Activated CD4-positive, alpha-beta T cell treated with anti-CD3 and anti-CD28 coated beads, Interleukin-2, amount 50 U/mL, for 4 hours (primary cell): ENCODE results near the gene CD300C.
"Not testable (repeated sequence)": the region's sequence is repeated elsewhere in the genome, so short reads cannot be mapped to it uniquely, and the experiment has no call there.

Source experiments
- DNase-seq, 2 experiments: peaks; one replicate each; pipeline ENCODE4 v3.0.0-alpha.2; 2020

CD300C gene

DNA sequence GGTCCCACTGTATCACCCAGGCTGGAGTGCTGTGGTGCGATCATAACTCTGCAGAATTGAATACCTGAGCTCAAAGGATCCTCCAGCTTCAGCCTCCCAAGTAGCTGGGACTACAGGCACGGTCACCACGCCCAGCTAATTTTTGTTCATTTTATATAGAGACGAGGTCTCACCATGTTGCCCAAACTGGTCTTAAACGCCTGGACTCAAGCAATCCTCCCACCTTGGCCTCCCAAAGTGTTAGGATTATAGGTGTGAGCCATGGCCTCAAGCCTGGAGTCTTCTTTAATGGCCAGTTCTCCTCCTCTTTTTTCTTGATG, 15.1 kb downstream of the CD300C start:
- no peak for DNase-seq

GRCh38 chr17:74529243-74529642, 16.7 kb downstream of the CD300C start:
- DNase-seq, result no peak

GRCh38 chr17:74528491-74529199, 17.3 kb downstream of the CD300C start:
- no peak for DNase-seq

DNA sequence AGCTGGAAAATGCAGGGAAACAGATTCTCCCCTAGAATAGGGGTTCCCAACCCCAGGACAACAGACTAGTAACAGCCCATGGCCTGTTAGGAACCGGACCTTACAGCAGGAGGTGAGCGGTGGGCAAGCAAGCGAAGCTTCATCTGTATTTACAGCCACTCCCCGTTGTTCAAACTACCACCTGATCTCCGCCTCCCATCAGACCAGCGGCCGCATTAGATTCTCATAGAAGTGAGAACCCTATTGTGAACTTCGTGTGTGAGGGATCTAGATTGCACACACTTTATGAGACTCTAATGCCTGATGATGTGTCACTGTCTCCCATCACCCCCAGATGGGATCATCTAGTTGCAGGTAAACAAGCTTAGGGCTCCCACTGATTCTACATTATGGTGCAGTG, 18.2 kb downstream of the CD300C start:
- no peak for DNase-seq

- no peak for DNase-seq
These were observed 18.8 kb downstream of the CD300C start for GRCh38 chr17:74527081-74527480.

- DNase-seq, result no peak
These were observed 19.2 kb downstream of the CD300C start for GRCh38 chr17:74526681-74527080.

DNA sequence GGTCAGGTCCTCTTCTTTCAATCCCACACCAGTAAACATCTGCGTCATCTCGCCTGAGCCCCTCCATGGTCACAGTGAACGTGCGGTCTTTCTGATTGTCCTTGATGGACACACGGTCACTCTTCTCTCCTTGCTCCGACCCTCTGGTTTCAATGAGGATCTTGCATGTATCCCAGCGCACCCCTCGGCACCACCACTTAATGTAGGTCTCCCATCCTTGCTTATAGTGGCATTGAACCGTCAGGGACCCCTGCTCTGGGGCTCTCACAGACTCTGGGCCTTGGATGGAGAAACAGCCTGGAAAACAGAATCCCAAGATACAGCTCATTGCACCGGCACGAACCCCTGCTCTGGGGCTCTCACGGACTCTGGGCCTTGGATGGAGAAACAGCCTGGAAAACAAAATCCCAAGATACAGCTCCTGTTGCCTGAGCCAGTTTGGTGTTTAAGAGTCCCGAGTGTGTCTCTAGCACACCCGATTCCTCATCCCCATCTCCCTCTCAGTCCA, 20.1 kb downstream of the CD300C start:
- no peak for DNase-seq

GRCh38 chr17:74525465-74525725, 20.5 kb downstream of the CD300C start:
- DNase-seq, result no peak

- DNase-seq, result no peak
These were observed 21.1 kb downstream of the CD300C start for GRCh38 chr17:74524653-74525464.

DNA sequence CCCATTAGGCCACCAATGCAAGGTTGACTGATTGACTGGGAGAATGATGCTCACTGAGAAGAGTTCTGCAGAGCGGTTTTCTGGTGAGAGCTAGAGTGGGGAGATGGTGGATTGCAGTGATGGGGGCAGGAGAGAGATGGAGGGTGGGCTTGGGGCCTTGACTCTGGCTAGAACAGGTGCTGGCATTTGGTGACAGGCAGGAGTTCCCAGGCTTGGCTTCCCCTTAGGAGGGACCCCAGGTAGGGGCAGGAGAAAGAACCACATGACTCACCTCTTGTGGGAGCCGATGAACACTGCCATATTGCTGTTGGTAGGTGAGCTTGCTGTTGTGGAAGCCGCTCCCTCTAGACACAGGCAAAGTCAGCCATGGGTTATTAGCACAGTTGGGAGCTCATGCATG, 22.6 kb downstream of the CD300C start:
- no peak for DNase-seq

DNA sequence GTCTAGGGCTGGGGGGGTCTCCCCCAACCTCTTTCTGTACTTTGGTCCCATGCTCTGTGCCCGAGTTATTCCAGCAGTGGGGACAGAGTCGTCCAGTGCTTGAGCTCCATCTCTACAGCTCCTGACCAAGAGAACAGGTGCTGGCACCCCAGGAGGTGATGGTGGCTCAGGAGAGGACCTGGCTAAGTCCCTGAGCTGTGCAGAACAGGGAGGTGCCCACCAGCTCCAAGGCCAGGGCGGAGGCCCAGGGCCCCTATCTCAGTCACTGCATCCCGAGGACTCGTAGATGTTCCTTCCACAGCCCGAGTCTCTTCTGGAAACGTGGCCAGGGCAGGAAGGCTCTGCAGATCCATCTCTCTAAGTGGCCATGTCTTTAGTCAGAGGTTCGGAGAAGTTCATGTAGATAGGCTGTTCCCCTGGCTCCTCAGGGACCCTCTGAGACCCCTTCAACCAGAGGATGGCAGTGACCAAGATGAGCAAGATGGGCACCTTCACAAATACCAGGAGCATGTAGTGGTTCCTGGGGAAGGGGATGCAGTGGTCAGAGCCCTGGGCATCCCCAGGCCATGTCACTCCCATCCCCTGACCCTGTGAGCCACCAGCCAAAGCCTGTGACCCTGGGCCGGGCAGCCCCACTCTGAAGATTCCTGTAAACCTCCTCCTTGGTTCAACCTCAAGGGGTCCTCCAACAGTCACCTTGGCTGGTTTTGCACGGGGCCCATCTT, 23.4 kb downstream of the CD300C start:
- DNase-seq, result no peak

GRCh38 chr17:74521701-74522201, 24.2 kb downstream of the CD300C start:
- DNase-seq, result no peak

DNA sequence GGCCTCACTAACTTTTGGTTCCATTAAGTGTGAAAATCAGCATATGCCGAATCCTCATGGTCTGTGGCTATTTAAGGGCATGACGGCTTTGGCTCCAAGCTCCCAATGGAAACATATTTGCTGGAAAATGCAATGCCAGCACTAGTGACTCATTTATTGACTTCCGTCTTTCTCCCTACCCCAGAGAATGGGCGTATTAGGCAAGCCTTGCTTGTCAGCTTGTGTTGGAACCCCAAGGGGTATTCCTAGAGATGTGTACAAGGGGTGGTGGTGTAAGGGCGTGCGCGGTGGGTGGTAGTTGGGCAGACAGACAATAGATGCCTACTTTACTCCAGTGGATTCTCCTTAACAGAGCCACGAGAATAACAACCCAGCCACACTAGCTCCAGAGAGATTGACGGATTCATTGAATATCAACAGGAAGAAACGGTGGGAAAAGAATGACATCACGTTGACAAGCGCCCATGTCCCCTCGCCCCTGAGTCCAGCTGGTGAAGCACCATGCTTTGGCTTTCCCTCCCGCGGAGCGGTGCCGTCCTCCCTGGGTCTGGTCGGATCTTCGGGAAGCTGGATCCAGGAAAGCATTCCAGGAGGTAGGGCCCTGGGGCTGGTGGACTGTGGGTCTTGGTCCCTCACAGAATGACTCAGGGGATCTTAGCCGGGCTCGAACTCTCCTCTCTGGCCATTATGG, 25.0 kb downstream of the CD300C start:
- DNase-seq, result no peak

GRCh38 chr17:74520016-74520434, 25.9 kb downstream of the CD300C start:
- no peak for DNase-seq

GRCh38 chr17:74518413-74518981, 27.4 kb downstream of the CD300C start:
- not testable (repeated sequence) for DNase-seq

GRCh38 chr17:74516561-74517328, 29.2 kb downstream of the CD300C start:
- DNase-seq, result no peak

DNA sequence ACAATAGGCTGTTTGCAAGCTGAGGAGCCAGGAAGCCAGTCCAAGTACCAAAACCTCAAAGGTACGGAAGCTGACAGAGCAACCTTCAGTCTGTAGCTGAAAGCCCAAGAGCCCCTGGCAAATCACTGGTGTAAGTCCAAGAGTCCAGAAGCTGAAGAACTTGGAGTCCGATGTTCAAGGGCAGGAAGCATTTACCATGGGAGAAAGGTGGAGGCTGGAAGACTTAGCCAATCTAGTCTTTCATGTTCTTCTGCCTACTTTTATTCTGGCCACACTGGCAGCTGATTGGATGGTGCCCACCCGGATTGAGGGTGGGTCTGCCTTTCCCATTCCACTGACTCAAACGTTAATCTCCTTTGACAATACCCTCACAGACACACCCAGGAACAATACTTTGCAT, 30.0 kb downstream of the CD300C start:
- no peak for DNase-seq

- no peak for DNase-seq
These were observed 31.1 kb downstream of the CD300C start for GRCh38 chr17:74514632-74515334.

GRCh38 chr17:74513987-74514631, 31.8 kb downstream of the CD300C start:
- DNase-seq, result no peak

DNA sequence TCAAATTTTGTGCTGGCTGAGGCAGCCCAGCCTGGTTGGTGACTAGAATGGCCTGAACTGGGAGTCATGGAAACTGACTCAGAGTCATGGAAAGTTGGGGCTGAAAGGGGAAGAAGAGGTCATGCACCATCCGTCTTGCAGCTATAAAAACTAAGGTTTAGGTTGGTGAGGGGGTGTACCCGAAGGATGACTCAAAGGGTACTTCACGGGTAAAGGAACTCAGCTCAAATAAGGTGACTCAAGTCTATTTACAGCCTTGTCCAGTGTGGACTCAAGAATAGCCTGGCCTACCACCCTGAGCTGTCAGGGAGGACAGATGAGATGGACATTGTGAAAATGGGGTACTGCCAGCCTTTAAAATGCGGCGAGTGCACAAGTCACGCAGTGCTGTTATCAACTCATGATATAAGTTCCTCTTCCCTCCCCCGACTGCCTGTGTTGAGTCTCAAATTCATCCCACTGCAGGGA, 33.3 kb downstream of the CD300C start:
- no peak for DNase-seq

DNA sequence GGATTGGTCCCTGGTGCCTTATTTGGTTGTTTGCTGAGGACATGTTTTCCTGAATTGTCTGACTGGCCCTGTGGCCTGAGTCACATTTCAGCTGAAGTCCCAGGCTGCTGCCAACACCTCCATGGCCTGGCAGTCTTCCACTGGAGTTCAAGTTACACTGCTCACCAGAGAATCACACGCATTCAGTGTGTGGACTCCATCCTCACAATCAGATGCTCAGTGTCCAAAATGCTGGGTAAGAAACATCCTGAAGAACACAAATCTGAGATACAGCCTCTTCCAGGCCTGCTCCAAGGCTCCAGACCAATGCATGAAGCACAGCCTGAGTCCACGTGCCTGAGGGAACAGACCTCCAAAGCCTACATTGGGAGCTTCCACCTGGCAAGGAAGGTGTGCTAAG, 33.9 kb downstream of the CD300C start:
- no peak for DNase-seq
